ENCODE measurements around the gene NWD2.
"Not testable (repeated sequence)": the region's sequence is repeated elsewhere in the genome, so short reads cannot be mapped to it uniquely, and the experiment has no call there.

Gene NWD2

GRCh38 chr4:37476691-37477090, 232.1 kb downstream of the NWD2 start:
- no peaks in the 10 kb centered on the region for H3K9me3 Mint-ChIP-seq
- no peak for DNase-seq
- H3K4me1 Mint-ChIP-seq (ENCODE audit: low read depth in 2 of 2), result peaks cover 0 to 2% of the 10 kb centered on the region in 2 donors
- no peaks in the 10 kb centered on the region for H3K36me3 Mint-ChIP-seq (ENCODE audit: insufficient read depth)
- H3K27me3 Mint-ChIP-seq, result peaks cover 25 to 46% of the 10 kb centered on the region in 2 donors
- ATAC-seq (replicated peaks), result no peak
- no peak overlapping the region for H3K4me3 Mint-ChIP-seq
- no peak overlapping the region for H3K27ac Mint-ChIP-seq

GRCh38 chr4:37477126-37477525, 232.6 kb downstream of the NWD2 start:
- Mint-ChIP-seq H3K9me3 (no peaks in the 10 kb centered on the region), H3K4me1 (ENCODE audit: low read depth in 2 of 2) (peaks cover 0 to 2% of the 10 kb centered on the region in 2 donors), H3K27me3 (peaks cover 28 to 46% of the 10 kb centered on the region in 2 donors), H3K4me3 (no peak overlapping the region), H3K27ac (no peak overlapping the region), H3K36me3 (ENCODE audit: insufficient read depth) (no peaks in the 10 kb centered on the region)
- DNase-seq (no peak), ATAC-seq (replicated peaks) (no peak)

- peaks cover 0 to 2% of the 10 kb centered on the region in 2 donors for H3K4me1 Mint-ChIP-seq (ENCODE audit: low read depth in 2 of 2)
- no peak for ATAC-seq (replicated peaks)
Observed at GRCh38 chr4:37478151-37478550, 233.6 kb downstream of the NWD2 start.

GRCh38 chr4:37480509-37480908, 236.0 kb downstream of the NWD2 start:
- ATAC-seq (replicated peaks) (no peak), DNase-seq (no peak)
- no peak overlapping the region for H3K27ac Mint-ChIP-seq
- H3K27me3 Mint-ChIP-seq, result peaks cover 28 to 46% of the 10 kb centered on the region in 2 donors
- H3K9me3 Mint-ChIP-seq, result no peaks in the 10 kb centered on the region
- H3K4me3 Mint-ChIP-seq, result no peak overlapping the region
- no peaks in the 10 kb centered on the region for H3K36me3 Mint-ChIP-seq (ENCODE audit: insufficient read depth)
- peaks cover 0 to 2% of the 10 kb centered on the region in 2 donors for H3K4me1 Mint-ChIP-seq (ENCODE audit: low read depth in 2 of 2)

More at GRCh38 chr4:37478151-37478550, 233.6 kb downstream of the NWD2 start:
- Mint-ChIP-seq H3K27ac (no peak overlapping the region), H3K36me3 (ENCODE audit: insufficient read depth) (no peaks in the 10 kb centered on the region), H3K9me3 (no peaks in the 10 kb centered on the region), H3K27me3 (peaks cover 28 to 46% of the 10 kb centered on the region in 2 donors), H3K4me3 (no peak overlapping the region)
- no peak for DNase-seq

GRCh38 chr4:37481547-37482122, 237.1 kb downstream of the NWD2 start:
- H3K27ac Mint-ChIP-seq, result no peak overlapping the region
- H3K36me3 Mint-ChIP-seq (ENCODE audit: insufficient read depth), result no peaks in the 10 kb centered on the region
- no peaks in the 10 kb centered on the region for H3K9me3 Mint-ChIP-seq
- H3K27me3 Mint-ChIP-seq, result peaks cover 28 to 38% of the 10 kb centered on the region in 2 donors
- no peak for DNase-seq
- H3K4me3 Mint-ChIP-seq, result no peak overlapping the region
- ATAC-seq (replicated peaks), result no peak
- peaks cover 0 to 2% of the 10 kb centered on the region in 2 donors for H3K4me1 Mint-ChIP-seq (ENCODE audit: low read depth in 2 of 2)

DNA sequence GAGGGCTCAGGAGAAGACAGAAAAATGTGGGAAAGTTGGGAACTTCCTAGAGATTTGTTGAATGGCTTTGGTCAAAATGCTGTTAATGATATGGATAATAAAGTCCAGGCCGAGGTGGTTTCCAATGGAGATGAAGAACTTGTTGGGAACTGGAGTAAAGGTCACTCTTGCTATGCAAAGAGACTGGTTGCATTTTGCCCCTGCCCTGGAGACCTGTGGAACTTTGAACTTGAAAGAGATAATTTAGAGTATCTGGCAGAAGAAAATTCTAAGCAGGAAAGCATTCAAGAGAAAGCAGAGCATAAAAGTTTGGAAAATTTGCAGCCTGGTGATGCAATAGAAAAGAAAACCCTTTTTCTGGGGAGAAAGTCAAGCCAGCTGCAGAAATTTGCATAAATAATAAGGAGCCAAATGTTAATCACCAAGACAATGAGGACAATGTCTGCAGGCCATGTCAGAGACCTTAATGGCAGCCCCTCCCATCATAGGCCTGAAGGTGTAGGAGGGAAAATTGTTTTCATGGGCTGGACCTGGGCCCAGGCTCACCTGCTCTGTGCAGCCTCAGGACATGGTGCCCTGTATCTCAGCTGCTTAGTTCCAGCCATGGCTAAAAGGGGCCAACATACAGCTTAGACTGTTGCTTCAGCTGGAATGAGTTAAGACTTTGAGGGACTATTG, 237.8 kb downstream of the NWD2 start:
- no peak for ATAC-seq (replicated peaks)
- Mint-ChIP-seq H3K36me3 (ENCODE audit: insufficient read depth) (no peaks in the 10 kb centered on the region), H3K27ac (no peak overlapping the region), H3K27me3 (peaks cover 22 to 33% of the 10 kb centered on the region in 2 donors), H3K4me1 (ENCODE audit: low read depth in 2 of 2) (peaks cover 0 to 2% of the 10 kb centered on the region in 2 donors), H3K9me3 (no peaks in the 10 kb centered on the region), H3K4me3 (no peak overlapping the region)
- DNase-seq, result no peak

- H3K4me1 Mint-ChIP-seq (ENCODE audit: low read depth in 2 of 2), result peaks cover 0 to 2% of the 10 kb centered on the region in 2 donors
- no peak overlapping the region for H3K4me3 Mint-ChIP-seq
- ATAC-seq (replicated peaks) (no peak), DNase-seq (no peak)
- H3K27me3 Mint-ChIP-seq, result peaks cover 24 to 27% of the 10 kb centered on the region in 2 donors
- H3K36me3 Mint-ChIP-seq (ENCODE audit: insufficient read depth), result no peaks in the 10 kb centered on the region
- no peaks in the 10 kb centered on the region for H3K9me3 Mint-ChIP-seq
- H3K27ac Mint-ChIP-seq, result no peak overlapping the region
Observed at GRCh38 chr4:37483610-37484009, 239.1 kb downstream of the NWD2 start.

DNA sequence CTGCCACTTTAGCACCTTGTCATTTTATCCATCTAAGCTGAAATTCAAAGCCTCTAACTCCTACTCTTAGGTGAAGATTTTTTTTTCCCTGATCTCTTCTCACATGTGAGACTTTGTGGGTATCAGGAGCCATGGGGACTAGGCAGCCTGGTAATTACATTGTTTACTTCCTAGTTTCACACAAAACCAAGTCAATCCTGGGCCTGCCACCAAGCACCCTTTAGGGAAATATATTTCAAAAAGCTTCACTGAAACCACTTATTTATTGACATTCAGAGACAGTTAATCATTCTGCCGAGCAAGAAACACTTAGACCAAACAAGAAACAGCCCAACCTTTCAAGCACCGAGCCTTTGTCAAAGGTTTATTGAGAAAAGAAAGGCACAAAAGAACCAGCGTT, 241.6 kb downstream of the NWD2 start:
- no peaks in the 10 kb centered on the region for H3K36me3 Mint-ChIP-seq (ENCODE audit: insufficient read depth)
- peaks cover 1 to 13% of the 10 kb centered on the region in 2 donors for H3K27me3 Mint-ChIP-seq
- no peak overlapping the region for H3K27ac Mint-ChIP-seq
- peaks cover 0 to 2% of the 10 kb centered on the region in 2 donors for H3K4me1 Mint-ChIP-seq (ENCODE audit: low read depth in 2 of 2)
- H3K4me3 Mint-ChIP-seq, result no peak overlapping the region
- ATAC-seq (replicated peaks), result no peak
- no peak for DNase-seq
- H3K9me3 Mint-ChIP-seq, result no peaks in the 10 kb centered on the region

GRCh38 chr4:37487668-37488067, 243.1 kb downstream of the NWD2 start:
- Mint-ChIP-seq H3K4me1 (ENCODE audit: low read depth in 2 of 2) (no peaks in the 10 kb centered on the region), H3K27ac (no peak overlapping the region), H3K4me3 (no peak overlapping the region), H3K36me3 (ENCODE audit: insufficient read depth) (no peaks in the 10 kb centered on the region), H3K27me3 (peaks cover 0 to 7% of the 10 kb centered on the region in 2 donors), H3K9me3 (no peaks in the 10 kb centered on the region)
- DNase-seq, result no peak
- ATAC-seq (replicated peaks), result no peak

- Mint-ChIP-seq H3K4me1 (ENCODE audit: low read depth in 2 of 2) (no peaks in the 10 kb centered on the region), H3K27ac (no peak overlapping the region), H3K36me3 (ENCODE audit: insufficient read depth) (no peaks in the 10 kb centered on the region), H3K9me3 (peaks cover 2 to 8% of the 10 kb centered on the region in 2 donors), H3K4me3 (no peak overlapping the region), H3K27me3 (peaks cover 0 to 7% of the 10 kb centered on the region in 2 donors)
- ATAC-seq (replicated peaks) (no peak), DNase-seq (no peak)
Observed at GRCh38 chr4:37489697-37490096, 245.2 kb downstream of the NWD2 start.

DNA sequence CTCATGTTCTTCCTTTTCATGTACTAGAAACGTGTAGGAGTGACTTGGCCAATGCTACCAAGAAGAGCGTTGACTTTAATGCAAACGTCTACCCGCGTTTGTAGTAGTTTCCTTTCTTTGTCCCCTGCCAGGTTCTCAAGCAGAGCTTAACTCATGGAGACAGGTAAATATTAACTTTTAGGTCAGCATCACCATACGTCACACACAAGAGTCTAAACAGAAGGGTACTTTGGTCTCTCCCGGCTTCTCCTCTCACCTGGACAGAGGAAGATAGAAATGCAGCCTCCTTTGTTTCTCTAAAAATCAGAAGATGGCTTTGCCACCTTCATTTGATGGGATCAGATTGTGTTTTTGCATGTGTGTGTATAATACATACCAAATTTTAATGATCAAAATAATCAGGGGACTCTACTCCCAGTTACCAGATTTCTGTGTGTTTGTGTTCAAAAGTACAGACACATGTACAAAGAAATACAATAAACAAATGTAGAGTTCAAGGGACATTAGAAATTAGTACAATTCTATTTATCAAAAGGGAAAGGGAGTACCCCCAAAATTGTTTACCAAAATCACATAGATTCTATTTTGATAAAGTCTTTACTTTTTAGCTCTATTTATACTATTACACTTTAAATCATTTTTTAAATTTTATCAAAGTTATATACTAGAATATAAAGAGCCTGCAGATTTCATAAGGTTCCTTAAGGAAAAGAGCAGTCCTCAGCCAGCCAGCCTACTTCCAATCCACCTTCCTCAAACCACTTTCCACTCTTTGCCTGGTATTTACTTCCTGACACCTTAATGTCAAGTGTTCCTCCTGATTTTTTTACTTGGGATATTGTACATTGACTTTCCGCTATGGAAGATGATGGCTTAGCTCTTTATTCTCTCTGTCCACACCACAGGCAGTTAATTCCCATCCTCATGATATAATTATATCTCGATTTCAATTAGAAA, 246.1 kb downstream of the NWD2 start:
- DNase-seq, result no peak
- Mint-ChIP-seq H3K4me1 (ENCODE audit: low read depth in 2 of 2) (no peaks in the 10 kb centered on the region), H3K9me3 (peaks cover 4 to 8% of the 10 kb centered on the region in 2 donors), H3K36me3 (ENCODE audit: insufficient read depth) (no peaks in the 10 kb centered on the region), H3K27me3 (peaks cover 0 to 7% of the 10 kb centered on the region in 2 donors), H3K4me3 (no peak overlapping the region), H3K27ac (no peak overlapping the region)
- ATAC-seq (replicated peaks), result no peak

GRCh38 chr4:37495353-37495752, 250.8 kb downstream of the NWD2 start:
- H3K4me1 Mint-ChIP-seq (ENCODE audit: low read depth in 2 of 2); H3K4me3 Mint-ChIP-seq; DNase-seq; H3K27me3 Mint-ChIP-seq; ATAC-seq (replicated peaks); H3K36me3 Mint-ChIP-seq (ENCODE audit: insufficient read depth); H3K27ac Mint-ChIP-seq; H3K9me3 Mint-ChIP-seq: not testable (repeated sequence)
